Activated T-cell treated with anti-CD3 and anti-CD28 coated beads, Interleukin-2, amount 50 U/mL, for 1 hour (primary cell): ENCODE data around the gene CDC6.
"Not testable (repeated sequence)": the region's sequence is repeated elsewhere in the genome, so short reads cannot be mapped to it uniquely, and the experiment has no call there.

Experiments used
- DNase-seq: peaks from one replicate; pipeline ENCODE4 v3.0.0-alpha.2; 2020

CDC6 gene

GRCh38 chr17:40290629-40291280 is 3.1 kb downstream of the CDC6 start:
- DNase-seq = no peak

DNA sequence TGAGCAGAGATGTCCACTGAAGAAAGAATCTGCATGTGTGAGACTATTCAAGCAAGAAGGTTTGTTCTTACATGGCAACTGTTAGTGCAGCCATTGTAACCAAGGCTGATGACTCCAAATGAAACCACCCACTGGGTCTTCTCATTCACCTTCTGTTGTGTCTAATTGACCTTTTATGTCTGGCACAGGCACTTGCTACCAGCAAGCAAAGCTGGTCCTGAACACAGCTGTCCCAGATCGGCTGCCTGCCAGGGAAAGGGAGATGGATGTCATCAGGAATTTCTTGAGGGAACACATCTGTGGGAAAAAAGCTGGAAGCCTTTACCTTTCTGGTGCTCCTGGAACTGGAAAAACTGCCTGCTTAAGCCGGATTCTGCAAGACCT is 3.6 kb downstream of the CDC6 start:
- no peak for DNase-seq

GRCh38 chr17:40293363-40293762 is 5.7 kb downstream of the CDC6 start:
- no peak for DNase-seq

DNA sequence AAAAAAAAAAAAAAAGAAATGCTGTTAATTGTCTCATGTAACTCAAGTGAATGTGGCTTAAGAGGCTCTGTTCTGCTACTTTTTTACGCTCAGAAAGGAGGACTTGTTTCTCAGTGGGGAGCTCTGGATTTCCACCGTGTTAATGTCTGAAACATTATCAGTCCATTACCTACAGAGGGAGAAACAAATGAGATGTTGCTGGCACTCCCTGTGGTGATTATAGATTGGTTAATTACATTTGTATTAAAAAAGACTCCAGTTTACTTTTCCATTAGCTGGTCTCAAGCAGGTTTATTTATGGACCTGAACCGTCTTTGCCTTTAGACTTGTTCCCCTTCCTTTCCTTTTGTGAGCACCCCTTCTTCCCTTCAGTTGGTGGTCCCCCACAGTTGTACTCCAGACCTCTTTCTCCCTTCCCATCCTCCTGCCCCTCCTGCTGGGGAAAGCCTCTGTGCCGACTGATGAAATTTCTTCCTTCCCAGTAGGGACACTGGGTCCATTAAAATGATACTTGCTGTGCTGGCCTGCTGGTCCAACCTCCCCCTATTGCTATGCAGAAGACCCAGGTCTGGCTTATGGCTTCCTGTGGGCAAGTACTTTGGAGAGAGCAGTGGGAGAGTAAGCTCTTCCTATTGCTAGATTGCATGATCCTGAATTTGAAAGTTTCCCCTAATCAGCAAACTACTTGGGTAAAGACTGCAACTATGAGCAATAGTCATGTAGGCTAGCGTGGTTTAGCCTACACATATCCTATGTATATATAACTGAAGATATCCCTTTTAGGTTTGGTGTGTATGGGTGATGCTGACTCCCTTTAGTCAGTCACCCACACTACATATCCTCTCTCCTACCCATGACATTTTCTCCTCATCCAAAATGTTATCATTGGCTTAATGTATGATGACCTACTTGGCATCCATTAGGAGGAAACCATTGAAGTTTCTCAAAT is 8.1 kb downstream of the CDC6 start:
- no peak for DNase-seq

- DNase-seq = no peak
Observed at GRCh38 chr17:40297511-40297910, 9.8 kb downstream of the CDC6 start.

- DNase-seq = no peak
Observed at GRCh38 chr17:40298726-40299125, 11.0 kb downstream of the CDC6 start.

GRCh38 chr17:40299159-40299757 is 11.6 kb downstream of the CDC6 start:
- not testable (repeated sequence) for DNase-seq

DNA sequence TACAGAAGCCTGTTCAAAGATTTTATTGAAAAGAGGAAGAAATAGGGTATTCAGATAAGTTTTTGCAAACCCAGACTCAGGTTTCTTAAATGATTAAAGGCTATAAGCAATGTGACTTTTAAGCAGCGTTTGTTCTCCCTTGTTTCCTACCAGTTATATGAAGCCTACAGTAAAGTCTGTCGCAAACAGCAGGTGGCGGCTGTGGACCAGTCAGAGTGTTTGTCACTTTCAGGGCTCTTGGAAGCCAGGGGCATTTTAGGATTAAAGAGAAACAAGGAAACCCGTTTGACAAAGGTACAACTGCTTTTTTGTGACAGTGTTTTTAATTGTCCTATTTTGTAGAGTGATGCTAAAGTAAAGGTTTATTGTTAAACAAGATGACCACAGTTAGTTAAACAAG is 13.6 kb downstream of the CDC6 start:
- DNase-seq = no peak

DNA sequence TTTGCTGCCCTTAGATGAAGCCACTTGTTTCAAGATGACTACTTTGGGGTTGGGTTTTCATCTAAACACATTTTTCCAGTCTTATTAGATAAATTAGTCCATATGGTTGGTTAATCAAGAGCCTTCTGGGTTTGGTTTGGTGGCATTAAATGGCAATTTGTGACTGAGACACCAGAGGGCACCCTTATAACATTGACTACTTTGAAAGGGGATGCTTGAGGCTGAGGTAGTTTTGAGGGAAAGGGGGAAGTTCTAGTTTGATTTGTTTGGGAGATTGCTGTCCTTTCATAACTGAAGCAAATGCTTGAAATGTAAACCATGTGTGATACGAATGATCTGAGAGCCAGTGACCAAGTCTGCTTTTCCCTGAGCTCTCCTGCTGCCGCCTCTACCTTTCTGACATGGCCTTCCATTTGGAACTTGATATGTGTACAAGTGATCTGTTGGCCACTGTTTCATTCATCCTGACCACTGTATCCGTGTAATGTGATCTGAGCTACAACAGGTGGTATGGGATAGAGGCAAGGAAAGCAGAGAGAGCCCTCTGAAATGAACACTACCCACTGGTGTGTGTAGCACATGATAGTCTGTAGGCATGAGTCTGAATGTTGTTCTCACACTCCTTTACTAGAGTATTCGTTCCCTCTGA is 15.5 kb downstream of the CDC6 start:
- DNase-seq = no peak

- DNase-seq = no peak
Observed at GRCh38 chr17:40303708-40304551, 16.3 kb downstream of the CDC6 start.

DNA sequence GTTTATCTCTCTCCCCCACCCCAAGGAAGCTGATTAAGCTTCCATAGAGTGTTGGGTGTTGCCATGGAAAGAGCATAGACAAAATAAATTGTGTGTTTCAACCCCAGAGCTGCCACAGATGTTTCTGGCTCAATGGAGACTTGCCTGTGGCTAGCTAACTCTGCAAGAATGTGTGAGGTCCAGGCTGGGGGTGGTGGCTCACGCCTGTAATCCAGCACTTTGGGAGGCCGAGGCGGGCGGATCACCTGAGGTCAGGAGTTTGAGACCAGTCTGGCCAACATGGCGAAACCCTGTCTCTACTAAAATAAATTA is 16.8 kb downstream of the CDC6 start:
- DNase-seq = not testable (repeated sequence)

DNA sequence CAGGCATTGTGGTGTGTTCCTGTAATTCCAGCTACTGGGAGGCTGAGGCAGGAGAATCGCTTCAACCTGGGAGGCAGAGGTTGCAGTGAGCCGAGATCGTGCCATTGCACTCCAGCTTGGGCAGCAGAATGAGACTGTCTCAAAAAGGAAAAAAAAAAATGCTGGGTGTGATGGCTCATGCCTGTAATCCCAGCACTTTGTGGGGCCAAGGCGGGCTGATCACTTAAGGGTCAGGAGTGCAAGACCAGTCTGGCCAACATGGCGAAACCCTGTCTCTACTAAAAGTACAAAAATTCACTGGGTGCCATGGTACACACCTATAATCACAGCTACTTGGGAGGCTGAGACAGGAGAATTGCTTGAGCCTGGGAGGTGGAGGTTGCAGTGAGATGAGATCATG is 17.2 kb downstream of the CDC6 start:
- DNase-seq = not testable (repeated sequence)

DNA sequence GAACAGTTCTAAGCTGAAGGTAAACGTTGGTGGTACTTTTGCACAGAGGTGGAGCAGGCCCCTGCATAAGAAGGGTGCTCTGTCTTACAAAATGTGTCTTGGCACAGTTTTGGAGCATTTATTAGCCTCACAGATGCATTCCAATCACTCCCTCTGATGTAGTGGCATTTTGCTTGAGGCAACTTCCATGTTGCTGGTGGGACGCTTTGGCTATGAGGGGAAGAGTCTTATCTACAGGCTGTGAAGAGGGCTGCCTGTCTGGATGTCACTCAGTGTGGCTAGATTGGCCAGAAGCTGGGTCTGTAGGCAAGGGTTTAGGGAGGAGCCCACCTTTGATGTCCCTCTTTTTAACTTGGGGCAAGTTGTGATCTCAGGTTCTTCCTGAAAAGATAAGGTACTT is 18.7 kb downstream of the CDC6 start:
- no peak for DNase-seq

- no peak for DNase-seq
Observed at GRCh38 chr17:40307001-40307730, 19.5 kb downstream of the CDC6 start.

DNA sequence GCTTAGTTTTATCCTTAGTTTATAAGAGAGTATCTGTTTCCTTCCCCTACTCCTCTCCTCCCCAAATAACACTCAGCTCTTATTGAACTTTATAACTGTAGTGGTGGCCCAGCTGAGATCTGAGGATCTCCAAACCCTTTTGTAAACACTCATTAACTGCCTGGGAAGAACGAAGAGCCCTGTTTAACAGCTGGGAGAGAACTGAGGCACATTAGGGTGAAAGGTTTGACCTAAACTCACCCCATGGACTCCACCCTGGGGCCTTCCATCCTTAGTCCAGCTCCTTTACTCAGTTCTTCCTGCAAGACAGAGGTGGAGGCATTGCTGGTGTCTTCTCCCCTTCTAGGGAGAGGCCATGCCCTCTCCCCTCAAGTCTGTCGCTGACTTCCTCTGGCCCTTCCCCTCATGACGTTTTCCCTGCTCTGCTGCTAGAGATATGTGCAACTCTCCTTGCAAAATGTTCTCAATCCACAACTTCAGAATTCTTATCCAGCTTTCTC is 20.1 kb downstream of the CDC6 start:
- no peak for DNase-seq

DNA sequence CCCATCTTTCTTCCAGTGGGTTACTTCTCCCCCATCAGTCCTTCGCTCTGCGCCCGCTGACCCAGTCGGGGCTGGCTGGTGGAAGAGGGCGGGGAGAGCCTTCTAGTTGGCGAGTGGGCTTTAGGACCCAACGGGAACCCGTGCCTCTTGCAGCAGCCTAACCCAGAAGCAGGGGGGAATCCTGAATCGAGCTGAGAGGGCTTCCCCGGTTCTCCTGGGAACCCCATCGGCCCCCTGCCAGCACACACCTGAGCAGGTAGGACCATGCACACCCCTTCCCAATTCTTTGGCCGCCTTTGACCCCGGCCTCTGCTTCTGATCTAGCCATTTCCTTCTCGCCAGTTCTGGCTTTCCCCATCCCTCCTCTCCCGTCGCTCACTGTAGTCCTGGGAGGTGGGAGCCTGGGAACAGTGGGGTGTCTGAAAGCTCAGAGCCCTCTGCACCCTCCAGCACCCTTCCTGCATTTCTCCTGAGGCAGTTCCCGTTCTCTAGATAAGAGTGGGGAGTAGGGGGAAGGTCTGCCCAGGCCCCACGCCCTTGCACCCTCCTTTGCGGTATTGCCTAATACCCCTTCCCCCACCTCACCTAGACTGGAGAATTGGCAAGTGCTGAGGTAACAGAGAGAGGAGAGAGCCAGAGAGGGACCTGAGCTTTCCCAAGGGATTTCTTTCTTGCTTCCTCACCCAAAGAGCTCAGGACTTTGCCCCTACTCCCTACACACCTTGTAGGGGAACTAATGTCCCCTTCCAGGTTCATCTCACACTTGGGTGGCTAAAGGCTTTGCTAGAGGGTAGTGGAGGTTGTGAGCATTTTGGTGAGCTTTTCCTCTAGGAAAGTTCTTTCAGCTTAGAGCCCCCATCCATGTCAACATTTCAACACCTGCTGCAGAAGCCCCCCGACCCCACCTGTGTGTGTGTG is 21.6 kb downstream of the CDC6 start, which contains the start of gene RARA:
RARA (plus strand) TSS at position 150 of the 918 bp plus-strand sequence. CDS start 22,039 bp downstream, outside the sequence.
- DNase-seq = peak; percentile 46

- no peak for DNase-seq
Observed at GRCh38 chr17:40309949-40310510, 22.4 kb downstream of the CDC6 start.

- DNase-seq = no peak
Observed at GRCh38 chr17:40310882-40311391, 23.3 kb downstream of the CDC6 start.

DNA sequence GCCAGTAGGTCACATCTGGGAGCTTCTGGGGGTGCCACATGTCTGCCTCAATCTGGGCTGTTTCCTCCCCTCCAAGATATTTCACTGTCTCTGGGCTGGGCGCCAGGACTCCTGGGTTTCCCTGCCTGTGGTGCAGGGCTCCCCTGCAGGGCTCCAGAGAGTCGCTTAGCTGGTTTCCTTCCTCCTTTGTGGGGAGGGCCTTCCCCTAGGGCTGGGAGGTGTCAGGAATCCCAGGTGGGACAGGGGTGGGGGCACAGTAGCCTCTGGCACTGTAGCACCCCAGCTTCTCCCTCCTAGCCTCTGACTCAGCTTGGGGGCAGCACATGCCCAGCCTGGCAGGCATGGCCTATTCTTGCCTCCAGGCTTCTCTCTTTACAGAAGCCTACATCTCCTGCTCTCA is 23.9 kb downstream of the CDC6 start:
- no peak for DNase-seq
